Activated CD8-positive, alpha-beta memory T cell treated with anti-CD3 and anti-CD28 coated beads for 36 hours (primary cell): ENCODE data around the gene CCDC126. TPM values are rescaled to one million over a fixed set of nuclear protein-coding genes. Genes with fewer than 3 reads are reported as not detected.
"Not testable (repeated sequence)": the region's sequence is repeated elsewhere in the genome, so short reads cannot be mapped to it uniquely, and the experiment has no call there.

ENCODE experiments used
- CTCF ChIA-PET: fragments of 350-600 bp; sonication (Branson Sonifier 250); formaldehyde crosslinking; loops from one replicate; lab custom pipeline; 2021; ENCODE audit warnings: antibody characterized with exemption; lab: Charles Lee
- POLR2A ChIA-PET: fragments of 350-600 bp; sonication (Branson Sonifier 250); formaldehyde crosslinking; loops from one replicate; lab custom pipeline; 2021; ENCODE audit warnings: antibody characterized with exemption; lab: Charles Lee
- total RNA-seq, 2 experiments: library from RNA; stranded (reverse); gene quantifications; one replicate each; pipeline ENCODE4 v1.2.3, GENCODE V29; 2021

The CCDC126 gene, protein sequence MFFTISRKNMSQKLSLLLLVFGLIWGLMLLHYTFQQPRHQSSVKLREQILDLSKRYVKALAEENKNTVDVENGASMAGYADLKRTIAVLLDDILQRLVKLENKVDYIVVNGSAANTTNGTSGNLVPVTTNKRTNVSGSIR
- total RNA-seq = 1 to 10 TPM; 5.6 to 5.8 TPM

DNA sequence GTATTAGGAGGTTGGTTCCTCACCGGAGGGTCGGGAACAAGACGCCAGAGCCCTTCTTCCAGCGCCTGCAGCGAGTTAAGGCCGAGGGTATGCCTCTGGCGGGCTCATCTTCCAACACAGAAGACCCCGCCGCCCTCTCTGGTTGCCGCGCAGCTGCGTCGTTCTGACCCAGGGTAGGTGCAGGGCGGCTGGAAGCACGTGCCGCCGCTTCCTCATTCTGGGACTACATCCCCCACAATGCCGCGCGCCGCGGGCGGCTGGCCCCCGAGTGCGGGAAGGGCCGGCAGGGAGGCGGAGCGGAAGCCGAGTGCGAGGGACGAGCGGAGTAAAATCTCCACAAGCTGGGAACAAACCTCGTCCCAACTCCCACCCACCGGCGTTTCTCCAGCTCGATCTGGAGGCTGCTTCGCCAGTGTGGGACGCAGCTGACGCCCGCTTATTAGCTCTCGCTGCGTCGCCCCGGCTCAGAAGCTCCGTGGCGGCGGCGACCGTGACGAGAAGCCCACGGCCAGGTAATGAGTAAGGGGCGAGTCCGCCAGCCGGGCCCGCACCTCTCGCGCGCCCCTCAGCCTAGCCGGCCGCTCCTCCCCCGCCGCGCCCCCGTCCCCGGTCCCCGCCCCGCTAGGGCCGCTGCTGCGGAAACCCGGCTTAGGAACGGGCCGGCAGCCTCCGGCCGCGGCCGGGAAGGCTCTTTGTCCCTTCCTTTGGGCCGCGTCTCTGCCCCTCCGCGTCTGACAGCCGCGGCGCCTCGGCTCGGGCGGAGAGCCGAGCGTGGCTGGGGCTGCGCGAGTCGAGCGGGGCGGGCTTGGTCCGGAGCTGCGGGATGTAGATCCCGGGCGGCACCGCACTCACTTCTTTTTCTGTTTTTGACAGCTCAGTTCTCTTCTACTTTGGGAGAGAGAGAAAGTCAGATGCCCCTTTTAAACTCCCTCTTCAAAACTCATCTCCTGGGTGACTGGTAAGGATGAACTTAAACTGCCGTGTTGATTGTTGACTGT is at the start of gene CCDC126:
Gene CCDC126 (plus strand): TSS at position 289 of the 998 bp plus-strand sequence. CDS start 13,934 bp downstream, outside the sequence.
- ChIA-PET CTCF (interaction anchor here (0.6 kb wide), 1 partner anchor 102 kb away, joined by 6 read pairs; no protein-coding TSS in a partner anchor), POLR2A (interaction anchor here (1.4 kb wide), 1 partner anchor 67 kb away, joined by 4 read pairs; no protein-coding TSS in a partner anchor)

DNA sequence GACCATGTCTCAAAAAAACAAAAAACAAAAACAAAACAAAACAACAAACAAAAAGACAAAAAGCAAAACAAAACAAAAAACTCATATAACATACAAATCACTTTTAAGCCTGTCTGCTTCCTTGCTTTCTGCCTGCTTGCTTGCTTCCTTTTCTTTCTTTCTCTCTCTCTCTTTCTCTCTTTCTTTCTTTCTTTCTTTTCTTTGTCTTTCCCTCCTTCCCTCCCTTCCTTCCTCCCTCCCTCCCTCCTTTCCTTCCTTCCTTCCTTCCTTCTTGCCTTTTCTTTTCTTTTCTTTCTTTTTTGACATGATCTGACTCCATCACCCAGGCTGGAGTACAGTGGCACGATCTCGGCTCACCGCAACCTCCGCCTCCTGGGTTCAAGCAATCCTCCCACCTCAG is 49.5 kb upstream of the CCDC126 start:
- ChIA-PET CTCF (interaction anchor here (0.7 to 1.9 kb wide), 7 partner anchors 10 to 190 kb away, joined by 3 to 9 read pairs (median 3); no protein-coding TSS in a partner anchor), POLR2A (no interaction called here)

DNA sequence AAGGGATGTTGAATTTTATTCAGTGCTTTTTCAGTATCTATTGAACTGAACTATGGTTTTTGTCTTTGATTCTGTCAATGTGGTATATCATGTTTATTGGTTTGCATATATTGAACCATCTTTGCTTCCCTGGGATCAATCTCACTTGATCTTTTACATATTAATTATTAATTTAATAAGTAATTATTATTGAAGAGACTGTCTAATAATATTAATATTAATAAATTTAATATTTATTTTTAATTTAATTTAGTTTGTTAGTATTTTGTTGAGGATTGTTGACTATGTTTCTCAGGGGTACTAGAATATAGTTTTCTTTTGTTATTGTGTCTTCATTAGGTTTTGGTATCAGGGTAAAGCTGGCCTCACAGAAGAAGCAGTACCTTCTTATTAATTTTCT is 38.9 kb upstream of the CCDC126 start:
- ChIA-PET CTCF (no interaction called here), POLR2A (no interaction called here)

DNA sequence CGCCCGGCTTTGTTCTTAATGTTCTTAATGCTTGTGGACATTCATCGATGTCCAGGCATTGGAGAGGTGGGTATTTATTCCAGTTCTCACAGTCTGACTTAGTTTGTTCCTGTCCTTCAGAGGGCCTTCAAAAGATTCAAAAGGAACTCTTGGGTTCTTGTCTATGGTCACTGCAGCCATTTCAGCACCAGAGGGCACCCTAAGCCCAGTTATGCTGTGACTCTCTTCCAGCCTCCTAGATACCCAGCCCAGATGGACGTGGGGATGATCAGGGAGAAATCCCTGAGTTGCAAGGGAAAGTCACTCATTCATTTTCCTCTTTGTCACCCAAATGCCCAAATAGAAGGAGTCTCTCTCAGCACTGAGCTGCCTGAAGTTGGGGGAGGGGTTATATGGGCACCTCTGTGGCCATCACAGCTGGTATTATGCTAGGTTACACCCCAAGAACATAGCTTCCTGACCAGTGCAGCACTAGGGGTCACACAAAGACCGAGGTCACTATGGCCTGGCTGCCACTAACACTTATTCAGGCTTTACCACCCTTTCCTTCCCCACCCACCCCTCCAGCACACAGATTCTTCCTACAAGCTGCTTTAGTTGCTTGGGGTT is 26.5 kb upstream of the CCDC126 start:
- ChIA-PET POLR2A (no interaction called here), CTCF (interaction anchor here (0.6 to 2.5 kb wide), 13 partner anchors 14 to 280 kb away, joined by 3 to 14 read pairs (median 4); no protein-coding TSS in a partner anchor)

DNA sequence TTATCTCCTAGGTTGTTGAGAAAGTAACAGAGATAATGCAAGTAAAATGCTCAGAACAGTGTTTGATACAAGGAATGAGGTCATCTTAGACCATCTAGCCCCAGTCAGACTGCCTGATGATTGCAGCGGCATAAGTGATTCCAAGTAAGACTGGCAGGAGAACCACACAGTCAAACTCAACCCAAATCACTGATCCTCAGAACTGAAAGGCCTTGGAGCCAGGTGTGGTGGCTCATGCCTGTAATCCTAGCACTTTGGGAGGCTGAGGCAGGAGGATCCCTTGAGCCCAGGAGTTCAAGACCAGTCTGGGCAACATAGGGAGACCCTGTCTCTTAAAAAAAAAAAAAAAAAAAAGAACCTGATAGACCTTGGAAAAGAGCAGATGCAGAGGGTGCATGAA is 15.2 kb upstream of the CCDC126 start:
- POLR2A ChIA-PET, CTCF ChIA-PET: not testable (repeated sequence)

DNA sequence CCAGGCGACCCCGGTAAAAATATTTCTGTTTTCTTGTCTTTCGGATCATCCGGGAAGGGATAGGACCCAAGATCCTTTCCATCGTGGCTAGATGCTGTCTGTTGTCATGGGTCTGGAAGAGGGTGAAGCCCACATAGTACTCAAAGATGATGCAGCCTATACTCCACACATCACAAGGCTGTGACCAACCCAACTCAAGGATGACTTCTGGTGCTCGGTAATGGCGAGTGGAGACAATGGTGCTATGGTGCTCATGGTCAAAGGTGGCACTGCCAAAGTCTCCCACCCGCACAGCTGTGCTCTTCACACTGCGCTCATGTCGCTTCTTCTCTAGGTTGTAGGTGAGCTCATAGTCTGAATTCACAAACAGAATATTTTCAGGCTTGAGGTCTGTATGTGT is 11.9 kb upstream of the CCDC126 start:
- POLR2A ChIA-PET = not testable (repeated sequence)
- CTCF ChIA-PET = interaction anchor here (0.6 kb wide), 1 partner anchor 38 kb away, joined by 3 read pairs; no protein-coding TSS in a partner anchor

DNA sequence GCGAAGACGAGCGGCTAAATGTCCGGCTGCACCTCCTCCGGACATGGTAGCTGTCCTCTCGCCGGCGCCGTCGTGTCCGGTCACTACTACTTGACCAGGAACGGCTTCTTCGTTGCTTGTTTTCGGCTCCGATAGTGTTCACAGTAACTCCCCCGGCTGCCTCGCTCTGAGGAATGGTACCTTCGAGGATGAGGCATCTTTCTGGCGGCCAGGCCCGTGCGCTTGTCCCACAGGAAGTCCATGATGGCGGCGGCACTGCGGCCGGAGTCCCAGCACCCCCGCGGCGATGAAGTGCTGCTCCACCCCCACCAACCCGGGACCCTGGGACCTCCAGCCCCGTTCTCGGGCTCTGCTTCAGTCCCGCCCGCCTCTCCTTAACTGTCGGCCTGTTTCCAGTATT is 11.0 kb upstream of the CCDC126 start:
- ChIA-PET CTCF (interaction anchor here (0.6 kb wide), 1 partner anchor 39 kb away, joined by 3 read pairs; no protein-coding TSS in a partner anchor), POLR2A (no interaction called here)

DNA sequence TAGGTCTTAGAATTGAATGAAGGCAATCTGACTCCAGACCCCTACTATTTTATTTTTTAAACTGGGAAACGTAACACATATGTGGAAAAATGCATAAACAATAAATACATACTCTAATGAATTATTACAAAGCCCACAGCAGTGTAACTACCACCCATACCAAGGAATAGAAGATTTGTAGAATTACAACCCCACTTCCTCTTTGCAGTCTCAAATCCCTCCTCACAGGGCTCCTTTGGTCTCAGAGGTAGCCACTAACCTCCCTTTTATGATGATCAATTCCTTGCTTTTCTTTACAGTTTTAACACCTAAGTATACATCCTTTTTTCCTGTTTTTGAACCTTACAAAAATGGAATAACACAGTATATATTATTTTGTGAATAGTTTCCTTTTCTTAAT is 6.7 kb upstream of the CCDC126 start:
- CTCF ChIA-PET = no interaction called here

DNA sequence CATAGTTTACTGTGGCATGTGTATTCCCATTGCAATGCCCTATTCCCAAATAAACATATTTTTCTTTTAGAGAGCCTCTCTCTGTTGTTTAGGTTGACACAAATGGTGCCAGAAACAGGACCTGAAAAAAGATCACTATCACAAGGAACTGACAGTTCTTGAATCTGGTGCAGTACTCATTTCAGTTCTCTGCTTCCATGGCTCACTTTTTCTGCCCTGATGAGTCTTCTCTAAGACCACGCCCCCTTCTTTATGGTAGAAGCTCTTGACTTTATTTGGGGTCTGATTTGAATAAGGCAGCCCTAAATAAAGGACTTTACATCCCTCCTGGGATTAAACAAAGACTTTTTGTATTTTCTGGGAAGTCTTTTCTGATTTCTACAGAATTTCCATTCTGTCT is 3.5 kb upstream of the CCDC126 start:
- CTCF ChIA-PET = no interaction called here

More for the DNA sequence above, 6.7 kb upstream of the CCDC126 start:
- POLR2A ChIA-PET = no interaction called here

DNA sequence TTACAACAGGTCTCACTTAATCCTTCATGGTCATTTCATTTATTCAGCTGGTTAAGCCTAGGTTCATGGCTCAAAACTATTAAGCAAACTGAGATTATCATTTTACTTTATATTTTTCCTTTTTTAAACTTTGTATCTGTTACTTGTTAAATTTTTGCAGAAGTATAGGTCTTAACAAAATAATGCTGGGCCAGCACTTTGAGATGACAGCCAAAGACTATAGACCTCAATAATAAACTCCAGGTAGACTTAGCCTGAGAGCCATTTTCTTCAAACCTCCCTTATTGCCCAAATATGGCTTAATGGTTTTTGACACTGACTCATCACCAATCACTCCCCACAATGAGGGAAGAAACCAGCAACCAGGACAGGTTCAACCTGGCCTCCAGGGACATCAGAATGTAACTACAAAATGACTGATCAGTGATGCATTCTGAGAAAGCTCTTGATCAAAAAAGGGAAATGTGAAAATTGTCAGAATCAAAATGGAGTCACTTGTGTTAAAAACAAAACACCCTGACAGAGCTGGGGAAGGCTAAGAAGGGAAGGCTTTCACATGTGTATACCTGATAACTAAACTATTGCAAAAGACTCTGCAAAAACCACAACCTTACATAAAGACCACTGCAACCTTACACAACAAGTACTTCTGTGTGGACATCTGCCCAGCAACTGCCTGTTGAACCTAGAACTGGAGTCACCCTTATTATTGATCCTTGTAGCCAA is 2.1 kb upstream of the CCDC126 start:
- ChIA-PET POLR2A (interaction anchor here (2.0 kb wide), 1 partner anchor 64 kb away, joined by 6 read pairs; no protein-coding TSS in a partner anchor), CTCF (no interaction called here)

More for the DNA sequence above, 3.5 kb upstream of the CCDC126 start:
- POLR2A ChIA-PET = interaction anchor here (2.0 kb wide), 1 partner anchor 63 kb away, joined by 6 read pairs; no protein-coding TSS in a partner anchor

DNA sequence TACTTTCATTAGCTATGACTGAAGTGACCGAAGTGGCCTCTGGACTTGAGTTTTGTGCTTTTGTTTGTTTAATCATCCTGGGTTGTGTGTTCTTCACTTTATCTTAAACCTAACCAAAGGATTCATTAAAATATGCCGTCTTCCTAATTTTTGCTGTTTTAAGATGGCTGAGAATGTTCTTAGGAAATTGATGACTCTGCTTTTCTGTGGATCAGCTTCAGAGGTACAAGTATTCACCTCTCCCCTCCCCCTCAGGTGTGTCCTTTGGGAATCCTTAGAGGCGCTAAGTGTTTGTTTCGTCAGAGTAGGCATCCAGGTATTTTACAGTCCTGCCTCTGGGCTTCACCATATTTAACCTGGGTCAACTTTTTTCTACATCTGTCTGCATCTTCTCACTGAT is 1.1 kb downstream of the CCDC126 start:
- ChIA-PET POLR2A (interaction anchor here (0.6 to 1.4 kb wide), 2 partner anchors 68 to 297 kb away, joined by 4 to 6 read pairs; no protein-coding TSS in a partner anchor), CTCF (no interaction called here)

DNA sequence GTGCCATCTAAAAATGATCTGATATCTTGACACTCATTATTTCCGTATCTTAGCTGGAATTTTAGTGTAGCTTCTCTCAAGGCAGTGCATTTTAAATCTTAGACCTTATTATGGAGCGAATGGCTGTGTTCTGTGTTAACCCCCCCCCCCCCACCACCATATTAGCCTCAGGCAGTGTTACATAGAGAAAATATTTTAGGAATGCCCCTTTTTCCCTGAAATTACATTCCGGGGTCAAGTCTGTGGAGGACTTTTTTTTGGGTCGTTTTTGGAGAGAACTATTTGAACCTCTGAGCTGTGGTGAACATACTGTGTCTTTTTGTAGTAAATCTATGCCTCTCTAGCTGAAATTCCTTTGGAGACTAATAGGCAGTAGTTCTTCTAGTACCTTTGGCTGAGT is 3.1 kb downstream of the CCDC126 start:
- CTCF ChIA-PET = interaction anchor here (0.7 kb wide), 1 partner anchor 224 kb away, joined by 3 read pairs; no protein-coding TSS in a partner anchor
- POLR2A ChIA-PET = interaction anchor here (0.7 kb wide), 1 partner anchor 1377 kb away, joined by 3 read pairs; no protein-coding TSS in a partner anchor

DNA sequence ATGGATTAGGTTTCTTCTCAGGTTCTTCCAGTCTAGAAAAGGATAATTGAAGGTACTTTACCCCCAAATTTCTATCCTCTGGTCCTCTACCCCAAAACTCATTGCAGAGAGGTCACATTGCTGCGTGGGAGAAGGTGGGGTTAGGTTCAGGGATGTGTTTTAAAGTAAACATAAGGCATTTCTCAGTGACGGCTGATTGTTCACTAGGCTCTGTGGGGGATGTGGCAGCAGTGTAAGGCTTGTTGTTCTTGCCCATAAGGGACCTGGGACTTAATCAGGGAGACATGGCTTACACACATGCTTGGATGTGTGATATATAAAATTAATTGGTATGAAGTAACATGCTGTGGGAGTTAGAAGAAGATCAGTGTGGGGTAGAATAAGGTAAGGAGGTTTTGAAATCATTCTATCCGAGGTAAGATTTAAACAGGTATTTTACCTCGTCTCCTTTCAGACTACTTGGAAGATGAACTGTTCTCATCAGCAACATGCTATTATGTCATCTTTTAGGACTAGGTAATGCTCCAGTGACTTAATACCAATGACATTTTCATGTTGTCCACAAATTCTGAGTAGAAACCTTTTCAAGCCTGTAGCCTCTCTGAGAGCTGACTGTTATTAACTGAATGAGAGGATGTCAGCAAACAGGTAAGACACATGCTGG is 6.6 kb downstream of the CCDC126 start:
- CTCF ChIA-PET = no interaction called here

DNA sequence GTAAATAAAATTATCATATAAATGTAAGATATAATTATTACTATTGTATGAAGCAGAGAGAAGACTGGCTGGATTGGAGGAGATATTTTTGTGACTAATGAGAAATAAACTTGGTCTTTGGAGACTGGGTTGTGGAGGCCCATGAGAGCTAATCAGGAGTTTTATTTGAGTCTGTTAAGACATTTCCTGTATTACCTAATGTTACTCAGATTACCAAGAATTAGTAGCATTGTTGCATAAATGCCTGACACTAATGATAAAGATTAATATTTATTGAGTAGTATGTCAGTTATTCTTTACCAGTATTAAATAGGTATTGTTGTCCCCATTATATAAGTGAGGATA is 7.1 kb downstream of the CCDC126 start:
- CTCF ChIA-PET = no interaction called here
- POLR2A ChIA-PET = no interaction called here

More for the DNA sequence above, 6.6 kb downstream of the CCDC126 start:
- POLR2A ChIA-PET = no interaction called here

DNA sequence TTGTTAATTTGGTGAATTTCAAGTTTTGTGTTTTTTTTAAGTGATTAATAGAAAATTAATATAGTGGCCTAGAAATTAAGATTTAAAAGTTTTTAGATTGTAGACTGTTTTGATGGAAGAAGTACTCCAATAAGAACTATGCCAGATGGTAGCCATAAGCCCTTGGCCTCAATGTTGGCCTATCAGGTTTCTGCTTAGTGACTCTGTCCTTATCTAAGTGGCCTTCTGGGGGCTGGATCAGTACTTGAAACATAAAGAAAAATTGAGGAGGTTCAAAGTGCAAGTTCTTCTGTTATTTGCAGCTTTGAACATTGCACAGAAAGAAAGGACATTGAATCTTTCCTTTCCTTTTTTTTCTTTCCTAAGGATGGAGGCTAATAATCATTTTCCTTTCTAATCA is 9.9 kb downstream of the CCDC126 start:
- CTCF ChIA-PET = no interaction called here
- POLR2A ChIA-PET = no interaction called here

DNA sequence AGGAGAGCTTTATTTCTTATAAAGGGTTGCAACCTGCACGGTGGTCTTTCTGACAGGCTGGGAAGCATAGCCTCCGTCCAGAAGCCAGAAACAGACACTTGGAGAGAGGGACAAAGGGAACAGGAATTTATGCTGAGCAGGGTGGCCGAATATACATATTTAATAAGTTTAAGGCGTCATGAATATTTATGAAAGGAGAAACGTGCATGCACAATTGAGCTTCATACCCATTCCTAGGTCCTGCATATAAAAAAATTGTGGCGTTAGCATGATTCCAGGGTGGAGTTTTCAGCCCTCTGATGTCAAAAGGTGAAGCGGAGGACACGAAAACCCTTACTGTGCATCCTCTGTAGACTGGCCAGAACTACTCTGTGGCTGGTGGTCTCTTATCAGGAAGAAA is 10.7 kb downstream of the CCDC126 start:
- ChIA-PET POLR2A (no interaction called here), CTCF (no interaction called here)

DNA sequence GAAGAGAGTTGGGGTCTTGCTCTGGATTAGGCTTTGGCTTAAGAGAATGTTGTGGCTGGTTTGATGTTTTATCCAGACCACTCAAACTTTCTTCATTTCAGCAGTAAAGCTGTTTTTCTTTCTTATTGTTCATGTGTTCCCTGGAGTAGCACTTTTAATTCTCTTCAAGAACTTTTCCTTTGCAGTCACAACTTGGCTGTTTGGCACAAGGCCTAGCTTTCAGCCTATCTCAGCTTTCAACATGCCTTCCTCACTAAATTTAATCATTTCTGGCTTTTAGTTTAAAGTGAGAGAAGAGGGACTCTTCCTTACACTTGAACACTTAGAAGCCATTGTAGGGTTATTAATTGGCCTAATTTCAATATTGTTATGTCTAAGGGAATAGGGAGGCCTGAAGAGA is 18.1 kb downstream of the CCDC126 start:
- ChIA-PET CTCF (no interaction called here), POLR2A (no interaction called here)

DNA sequence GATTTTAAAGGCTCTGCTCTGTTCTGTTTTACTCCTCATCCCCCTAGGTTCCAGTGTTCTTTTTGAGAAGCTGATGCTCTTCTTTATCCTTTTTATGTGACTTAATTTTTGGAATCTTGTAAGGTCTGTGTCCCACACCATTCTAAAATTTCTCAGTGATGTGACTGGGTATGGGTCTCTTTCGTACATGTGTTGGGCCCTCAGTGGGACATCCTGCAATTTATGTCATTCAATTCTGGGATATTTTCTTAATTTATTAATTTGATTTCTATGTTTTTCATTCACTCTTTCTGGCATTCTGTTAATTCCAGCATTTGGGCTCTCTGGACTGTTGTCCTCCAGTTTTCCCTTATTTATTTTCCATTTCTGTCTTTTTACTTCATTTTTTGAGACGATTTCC is 19.4 kb downstream of the CCDC126 start:
- ChIA-PET CTCF (no interaction called here), POLR2A (no interaction called here)
